ENCODE results near the gene WDR55.
"Not testable (repeated sequence)": the region's sequence is repeated elsewhere in the genome, so short reads cannot be mapped to it uniquely, and the experiment has no call there.

WDR55 gene, protein sequence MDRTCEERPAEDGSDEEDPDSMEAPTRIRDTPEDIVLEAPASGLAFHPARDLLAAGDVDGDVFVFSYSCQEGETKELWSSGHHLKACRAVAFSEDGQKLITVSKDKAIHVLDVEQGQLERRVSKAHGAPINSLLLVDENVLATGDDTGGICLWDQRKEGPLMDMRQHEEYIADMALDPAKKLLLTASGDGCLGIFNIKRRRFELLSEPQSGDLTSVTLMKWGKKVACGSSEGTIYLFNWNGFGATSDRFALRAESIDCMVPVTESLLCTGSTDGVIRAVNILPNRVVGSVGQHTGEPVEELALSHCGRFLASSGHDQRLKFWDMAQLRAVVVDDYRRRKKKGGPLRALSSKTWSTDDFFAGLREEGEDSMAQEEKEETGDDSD

DNA sequence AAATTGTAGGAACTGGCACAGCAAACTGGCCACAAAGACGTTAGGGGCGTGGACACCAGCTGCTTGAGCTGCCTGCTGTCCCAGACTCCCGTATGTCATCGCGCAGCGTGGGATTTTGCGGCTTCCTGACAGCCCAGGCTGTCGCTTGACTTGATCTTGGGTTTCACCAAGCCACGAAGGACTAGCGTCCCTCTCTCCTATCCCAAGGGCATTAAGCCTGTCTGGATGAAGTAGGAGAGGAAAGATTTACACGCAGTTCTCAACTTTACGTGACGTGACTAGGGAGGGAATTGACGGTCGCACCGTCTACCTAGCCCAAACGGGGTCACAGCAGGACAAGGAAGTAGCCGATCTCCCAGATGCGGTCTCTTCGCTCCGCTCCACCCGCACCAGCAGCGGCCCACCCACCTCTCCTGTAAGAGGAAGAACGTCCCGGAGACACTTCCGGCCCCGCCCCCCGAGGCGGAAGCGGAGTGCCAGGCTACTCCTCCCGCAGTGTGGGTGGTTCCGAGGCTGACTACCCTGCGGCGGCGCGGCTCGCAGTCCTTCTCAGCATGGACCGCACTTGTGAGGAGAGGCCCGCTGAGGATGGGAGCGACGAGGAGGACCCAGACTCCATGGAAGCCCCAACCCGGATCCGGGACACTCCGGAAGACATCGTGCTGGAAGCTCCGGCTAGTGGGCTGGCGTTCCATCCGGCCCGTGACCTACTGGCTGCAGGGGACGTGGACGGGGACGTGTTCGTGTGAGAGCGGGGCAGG is at the start of gene WDR55:
TSS of gene WDR55 (plus strand) at position 546 of the 761 bp plus-strand sequence. CDS start at position 555, 9 bp downstream.
- peak; percentile 25 to 75 for DNase-seq

DNA sequence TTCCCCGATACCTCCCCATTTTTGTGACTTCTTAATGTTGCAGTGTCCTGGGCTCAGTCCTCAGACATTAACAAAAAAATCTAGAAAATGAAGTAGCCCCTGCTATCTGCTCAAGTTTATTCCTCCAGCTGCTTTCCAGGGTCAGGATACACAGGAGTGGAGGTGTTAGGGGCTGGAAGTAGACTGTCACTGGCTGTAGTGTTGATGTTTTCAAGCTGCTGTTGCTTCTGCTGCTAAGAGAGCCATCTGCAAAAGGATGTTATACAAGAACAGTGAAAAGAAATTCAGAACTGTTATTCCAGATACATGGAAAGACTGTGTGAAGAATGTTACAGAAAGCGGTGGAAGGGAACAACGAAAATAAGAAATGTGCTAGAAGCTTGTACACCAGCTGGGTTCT is 42.4 kb upstream of the WDR55 start:
- DNase-seq, result no peak

DNA sequence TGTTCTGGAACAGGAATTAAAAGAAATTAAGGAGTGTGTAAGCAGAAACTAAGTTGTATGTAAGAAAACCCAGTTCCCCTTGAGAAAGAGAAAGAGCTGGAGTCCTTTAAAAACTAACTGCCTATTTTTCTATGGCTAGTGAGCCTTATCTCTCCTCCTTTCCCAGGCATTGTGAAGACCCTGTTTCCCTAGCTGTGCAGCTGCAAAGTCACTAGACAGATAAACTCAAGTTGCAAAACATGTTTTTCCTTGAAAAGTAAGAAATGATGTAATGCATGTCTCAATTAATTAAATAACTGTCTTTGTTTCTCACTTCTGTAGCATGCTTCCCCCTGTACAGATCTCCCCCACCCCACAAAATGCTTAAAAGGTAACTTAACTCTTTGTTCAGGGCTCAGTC is 41.6 kb upstream of the WDR55 start:
- DNase-seq, result not testable (repeated sequence)

DNA sequence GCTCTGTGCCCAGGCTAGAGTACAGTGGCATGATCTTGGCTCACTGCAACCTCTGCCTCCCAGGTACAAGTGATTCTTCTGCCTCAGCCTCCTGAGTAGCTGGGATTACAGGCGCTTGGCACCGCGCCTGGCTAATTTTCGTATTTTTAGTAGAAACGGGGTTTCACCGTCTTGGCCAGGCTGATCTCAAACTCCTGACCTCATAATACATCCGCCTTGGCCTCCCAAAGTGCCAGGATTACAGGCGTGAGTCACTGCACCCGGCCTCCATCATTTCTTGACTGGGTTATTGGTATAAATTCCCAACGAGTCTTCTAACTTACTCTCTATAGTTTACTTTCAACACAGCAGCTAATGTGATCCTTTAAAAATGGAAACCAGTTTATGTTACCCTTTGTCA is 39.8 kb upstream of the WDR55 start:
- not testable (repeated sequence) for DNase-seq

DNA sequence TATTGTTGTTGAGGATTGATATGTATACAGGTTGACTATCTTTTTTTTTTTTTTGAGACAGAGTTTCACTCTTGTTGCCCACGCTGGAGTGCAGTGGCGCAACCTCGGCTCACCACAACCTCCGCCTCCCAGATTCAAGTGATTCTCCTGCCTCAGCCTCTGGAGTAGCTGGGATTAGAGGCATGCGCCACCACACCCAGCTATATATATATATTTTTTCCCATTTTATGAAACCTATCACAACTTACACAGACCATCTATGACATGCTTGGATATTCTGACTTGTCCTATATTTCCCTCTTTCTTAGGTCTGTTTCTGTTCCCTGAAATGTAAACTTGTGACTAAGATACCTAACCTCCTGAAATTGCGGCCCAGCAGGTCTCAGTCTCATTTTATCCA is 36.7 kb upstream of the WDR55 start:
- DNase-seq, result no peak

DNA sequence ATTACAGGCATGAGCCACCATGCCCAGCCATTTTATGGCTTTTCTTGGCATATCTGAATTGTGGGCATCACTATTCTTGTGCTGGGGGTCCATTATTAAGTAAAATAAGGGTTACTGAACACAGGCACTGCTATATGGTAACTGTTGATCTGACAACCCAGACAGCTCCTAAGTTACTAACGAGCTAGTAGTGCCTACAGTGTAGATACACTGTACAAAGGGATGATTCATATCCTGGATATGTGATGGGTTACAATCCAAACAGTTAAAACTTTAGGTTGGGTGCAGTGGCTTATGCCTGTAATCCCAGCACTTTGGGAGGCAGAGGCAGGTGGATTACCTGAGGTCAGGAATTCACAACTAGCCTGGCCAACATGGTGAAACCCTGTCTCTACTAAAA is 36.0 kb upstream of the WDR55 start:
- no peak for DNase-seq

DNA sequence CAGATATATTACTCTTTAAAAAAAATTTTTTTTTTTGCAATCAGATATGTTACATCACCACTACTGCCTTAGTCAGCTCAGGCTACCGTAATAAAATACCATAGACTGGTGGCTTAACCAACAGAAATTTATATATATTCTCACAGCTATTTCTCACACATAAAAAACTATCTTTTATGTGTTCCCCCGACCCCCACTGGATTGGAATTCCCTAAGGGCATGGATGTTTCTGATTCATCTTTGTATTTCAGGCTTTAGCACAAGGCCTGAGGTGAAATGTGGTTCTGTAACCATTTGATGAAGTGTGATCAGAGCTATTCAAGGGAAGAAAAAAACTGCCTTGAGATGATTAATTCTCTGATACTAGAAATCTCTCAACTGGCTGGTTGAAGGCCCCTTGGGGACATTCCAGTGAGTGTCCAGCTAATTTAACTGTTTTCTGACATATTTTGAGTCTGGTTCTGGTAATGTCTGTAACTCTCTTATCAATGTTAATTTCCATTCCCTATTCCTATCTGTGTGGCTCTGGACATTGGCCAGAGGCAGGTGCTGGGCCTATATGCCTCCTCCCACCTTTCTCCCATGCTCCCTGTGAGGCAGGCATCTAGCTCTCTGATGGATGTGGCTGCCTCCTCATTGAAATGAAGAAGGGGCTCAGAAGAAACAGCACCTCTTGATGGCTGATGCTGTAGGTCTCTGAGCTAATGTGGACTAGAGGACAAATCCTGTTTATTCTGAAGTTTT is 34.2 kb upstream of the WDR55 start:
- no peak for DNase-seq

DNA sequence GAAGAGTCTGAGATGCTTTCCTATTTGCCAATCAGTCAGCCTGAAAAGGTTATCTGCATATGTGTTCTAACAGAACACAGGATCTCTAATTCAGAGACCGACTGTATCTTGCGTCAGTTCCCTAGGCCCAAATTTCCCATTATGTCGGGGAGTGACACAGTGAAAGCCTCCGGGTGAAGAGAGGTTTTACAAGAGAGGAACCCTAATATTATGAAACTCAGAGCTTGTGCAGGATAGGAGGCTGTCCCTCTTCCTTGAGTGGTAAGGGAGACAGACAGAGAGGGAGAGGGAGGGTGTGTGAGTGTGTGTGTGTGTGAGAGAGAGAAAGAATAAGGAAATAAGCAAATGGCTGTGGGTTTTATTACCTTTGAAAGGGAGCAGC is 33.7 kb upstream of the WDR55 start:
- no peak for DNase-seq

DNA sequence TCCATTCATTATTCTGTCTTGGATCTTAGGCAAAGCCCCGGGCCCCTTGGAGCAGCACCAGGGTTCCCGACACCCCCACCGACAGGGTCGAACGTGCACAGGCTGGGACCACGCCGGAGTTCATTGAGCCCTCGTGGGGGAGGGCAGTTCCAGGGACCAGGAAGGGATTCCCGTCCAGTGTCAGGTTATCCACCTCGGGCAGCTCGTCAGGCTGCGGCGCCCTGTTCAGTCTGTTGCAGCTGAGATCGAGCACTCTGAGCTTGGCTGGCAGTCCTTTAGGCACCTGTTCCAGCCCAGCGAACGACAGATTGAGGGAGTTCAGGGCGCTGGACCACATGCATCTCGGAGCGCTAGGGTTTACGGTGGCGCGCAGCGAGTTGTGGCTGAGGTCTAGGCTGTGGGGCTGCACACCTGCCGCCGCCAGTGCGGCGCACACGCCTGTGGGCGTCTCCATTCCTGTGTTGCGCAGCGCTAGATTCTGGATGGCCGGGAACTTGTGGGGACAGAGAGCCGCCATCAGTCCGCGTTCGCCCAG is 32.8 kb upstream of the WDR55 start:
- DNase-seq, result peak in 1 of 2 experiments; percentile 45

DNA sequence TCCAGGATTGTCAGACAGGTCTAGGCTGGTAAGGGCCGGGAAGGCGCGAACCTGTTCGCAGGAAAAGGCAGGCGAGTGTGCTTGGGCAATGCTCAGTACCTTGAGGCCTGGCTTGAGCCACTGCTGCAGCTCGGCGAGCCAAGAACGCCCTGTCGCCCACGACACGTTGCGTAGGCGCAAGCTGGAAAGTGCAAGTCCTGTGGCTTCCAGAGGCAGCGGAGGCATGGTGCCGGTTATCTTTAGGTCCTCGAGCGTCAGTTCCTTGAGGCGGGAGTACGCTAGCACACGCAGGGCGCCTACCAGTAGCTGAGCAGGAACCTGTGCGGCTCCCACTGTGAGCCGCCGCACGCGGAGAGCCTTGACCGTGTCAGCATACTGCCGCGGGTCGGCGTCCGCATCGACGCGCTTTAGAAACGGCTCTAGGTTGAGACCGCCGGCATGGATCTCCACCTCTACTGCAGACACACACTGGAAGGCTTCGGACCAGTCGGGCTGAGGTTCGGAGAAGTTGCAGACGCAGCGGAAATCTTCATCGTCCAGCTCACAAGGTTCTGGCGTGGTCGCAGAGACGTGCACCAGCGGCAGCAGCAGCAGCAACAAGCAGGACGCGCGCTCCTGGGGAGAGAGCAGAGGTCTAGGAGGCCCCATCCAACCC is 32.2 kb upstream of the WDR55 start:
- DNase-seq, result peak in 1 of 2 experiments; percentile 46

DNA sequence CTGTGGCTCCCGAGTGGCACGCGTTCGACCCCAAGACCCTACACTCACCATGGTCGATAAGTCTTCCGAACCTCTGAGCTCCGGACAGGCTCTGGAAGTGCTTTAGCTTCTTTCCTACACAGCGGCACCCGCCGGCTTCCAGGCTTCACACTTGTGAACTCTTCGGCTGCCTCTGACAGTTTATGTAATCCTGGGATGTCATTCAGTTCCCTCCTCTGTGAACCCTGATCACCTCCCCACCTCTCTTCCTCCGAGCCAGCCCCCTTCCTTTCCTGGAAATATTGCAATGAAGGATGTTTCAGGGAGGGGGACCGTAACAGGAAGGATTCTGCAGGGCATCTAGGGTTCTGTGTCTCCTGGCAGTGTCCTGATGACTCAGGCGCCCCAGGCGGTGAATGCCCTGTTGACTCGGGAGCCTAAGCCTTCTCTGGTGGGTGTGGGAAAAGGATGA is 31.7 kb upstream of the WDR55 start, which contains the start of gene CD14:
TSS of gene CD14 (minus strand) at position 155 of the 451 bp plus-strand sequence. CDS start at position 51, 104 bp downstream.
- DNase-seq, result no peak

DNA sequence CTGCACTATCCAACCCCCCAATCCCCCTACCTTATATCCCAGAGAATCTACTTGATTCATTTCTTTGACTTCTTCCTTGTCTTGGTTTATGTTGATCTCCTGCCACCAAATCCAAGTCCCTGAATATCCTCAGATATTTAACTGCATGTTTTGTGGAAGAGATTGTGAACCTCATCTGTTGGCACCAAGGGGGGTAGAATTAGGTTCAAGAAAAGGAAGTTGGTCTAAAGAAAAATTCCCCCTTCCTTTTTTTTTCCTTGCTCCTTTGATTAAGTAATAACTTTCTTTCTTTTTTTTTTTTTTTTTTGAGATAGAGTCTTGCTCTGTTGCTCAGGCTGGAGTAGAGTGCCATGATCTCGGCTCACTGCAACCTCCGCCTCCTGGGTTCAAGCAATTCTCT is 31.2 kb upstream of the WDR55 start:
- no peak for DNase-seq

DNA sequence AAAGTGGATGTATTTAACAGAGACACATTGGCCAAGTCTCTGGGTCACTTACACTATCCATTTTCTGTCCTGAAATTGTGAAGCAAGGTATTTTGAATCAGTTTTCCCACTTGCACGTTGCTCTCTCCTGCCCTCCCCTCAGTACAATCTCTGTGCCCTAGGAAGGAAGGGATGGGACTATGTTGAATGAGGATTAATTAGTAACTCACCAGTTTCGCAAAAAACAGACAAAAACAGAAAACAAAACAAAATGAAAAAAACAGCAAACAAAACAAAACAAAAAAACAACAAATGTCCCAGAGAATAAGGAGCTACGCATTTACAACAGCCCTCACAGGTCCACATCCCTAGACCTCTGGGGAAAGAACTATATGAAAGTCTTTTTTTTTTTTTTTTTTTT is 30.6 kb upstream of the WDR55 start:
- DNase-seq, result no peak

DNA sequence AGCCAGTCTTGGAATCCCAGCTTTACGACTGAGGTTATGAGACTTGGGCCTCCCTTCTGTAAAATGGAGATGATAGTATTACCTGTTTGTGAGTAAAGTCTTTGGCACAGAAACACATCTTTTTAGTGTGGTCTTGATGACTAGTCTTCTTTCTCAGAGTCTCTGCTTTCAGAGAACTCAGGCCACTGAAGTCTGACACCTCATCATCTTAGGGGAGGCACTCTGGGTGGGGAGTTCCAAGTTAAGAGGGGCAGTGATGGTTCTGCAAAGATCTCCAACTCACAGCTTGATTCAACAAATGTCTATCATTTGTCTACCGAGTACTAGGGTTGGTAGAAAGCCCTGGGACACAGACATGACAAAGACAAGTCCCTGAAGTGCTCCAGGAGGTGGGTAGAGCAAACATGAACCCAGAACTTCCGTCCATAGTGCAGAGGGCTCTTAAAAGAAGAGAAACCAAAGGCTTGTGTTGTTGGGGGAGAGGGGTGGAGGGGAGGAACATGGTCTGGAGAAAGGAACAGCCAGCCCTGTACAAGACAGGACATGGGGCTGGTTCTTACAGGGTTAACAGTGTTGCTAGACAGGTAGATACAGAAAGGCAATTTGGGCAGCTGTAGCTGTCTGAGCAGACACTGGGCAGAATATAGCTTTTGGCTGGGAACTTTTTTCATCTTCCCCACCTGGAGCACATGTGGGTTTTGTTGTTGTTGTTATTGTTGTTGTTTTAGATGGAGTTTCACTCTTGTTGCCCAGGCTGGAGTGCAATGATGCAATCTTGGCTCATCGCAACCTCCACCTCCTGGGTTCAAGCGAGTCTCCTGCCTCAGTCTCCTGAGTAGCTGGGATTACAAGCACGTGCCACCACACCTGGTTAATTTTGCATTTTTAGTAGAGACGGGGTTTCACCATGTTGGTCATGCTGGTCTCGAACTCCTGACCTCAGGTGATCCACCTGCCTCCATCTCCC is 29.1 kb upstream of the WDR55 start:
- DNase-seq, result no peak

DNA sequence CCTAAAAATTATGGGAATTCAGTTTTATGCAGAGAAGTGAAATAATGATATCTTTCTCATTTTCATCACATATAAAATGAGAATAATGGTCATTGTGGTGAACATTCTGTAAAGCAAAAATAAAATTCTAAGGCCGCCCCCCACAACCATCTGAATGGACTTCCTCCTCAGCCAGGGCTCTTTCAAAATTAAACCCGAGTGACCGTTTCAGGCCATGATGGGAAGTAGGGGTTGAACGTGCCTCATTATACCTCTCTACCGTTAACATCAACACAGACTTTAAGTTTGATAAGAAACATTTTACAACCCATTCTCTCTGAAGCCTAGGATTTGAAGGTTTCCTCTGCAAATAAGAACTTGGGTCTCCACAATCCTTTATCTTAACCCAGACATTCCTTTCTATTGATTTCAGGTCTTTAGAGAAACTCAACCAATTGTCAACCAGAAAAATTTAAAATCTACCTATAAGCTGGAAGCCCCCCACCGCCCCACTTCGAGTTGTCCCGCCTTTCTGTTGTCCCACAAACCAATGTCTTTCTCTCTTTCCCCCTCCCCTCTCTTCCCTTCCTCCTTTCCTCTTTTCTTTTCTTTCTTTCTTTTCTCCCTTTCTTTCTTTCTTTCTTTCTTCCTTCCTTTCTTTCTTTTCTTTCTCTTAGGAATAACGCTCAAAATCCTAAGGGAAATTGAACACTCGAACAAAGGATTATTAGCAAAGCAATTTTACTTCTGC is 27.2 kb upstream of the WDR55 start:
- DNase-seq, result no peak

DNA sequence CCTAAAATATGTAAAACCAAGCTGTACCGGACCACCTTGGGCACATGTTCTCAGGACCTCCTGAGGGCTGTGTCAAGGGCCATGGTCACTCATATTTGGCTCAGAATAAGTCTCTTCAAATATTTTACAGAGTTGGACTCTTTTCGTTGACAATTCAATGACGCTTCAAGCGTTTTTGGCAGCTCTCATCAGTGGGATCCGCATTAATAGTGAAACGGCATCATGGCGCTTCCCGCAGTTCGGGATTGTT is 25.9 kb upstream of the WDR55 start:
- DNase-seq, result not testable (repeated sequence)

DNA sequence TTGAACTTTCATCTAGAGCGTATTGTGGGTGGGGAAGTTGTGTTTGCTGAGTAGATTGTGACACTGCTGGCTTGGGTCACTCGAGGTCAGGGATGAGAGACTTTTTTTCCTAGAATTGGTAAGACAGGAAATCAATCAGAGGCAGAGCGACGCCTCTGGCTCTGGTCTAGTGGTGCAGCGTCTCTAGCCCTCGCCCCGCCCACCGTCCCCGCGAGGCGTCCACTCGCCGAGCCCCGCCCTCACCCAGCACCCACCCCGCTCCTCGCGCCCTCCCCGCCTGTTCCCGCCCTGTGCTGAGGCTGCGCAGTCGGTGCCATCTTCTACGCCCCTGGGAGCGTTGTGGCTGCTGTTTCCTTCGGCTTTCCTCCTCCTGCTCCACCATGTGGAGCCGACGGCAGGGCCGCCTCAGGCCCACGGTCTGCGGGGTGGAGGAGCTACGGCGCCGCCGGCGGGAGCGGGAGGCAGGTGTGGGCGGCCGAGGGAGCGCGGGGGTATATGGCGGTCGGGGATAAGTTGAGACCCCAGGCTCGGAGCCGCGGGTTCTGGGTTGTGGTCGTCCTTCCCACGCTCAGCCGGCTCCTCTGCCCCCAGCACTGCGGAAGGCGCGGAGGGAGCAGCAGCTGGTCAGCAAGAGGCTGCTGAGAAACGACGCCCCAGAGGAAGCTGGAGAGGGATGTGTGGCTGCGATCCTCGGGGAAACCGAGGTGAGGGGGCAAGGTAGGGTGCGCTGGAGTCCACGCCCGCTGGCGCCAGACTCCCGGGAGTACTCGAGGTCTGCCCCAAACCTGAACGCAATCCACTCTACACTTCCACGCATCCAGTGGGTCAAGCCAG is 25.3 kb upstream of the WDR55 start, which contains the start of gene TMCO6:
TSS of gene TMCO6 (plus strand) at position 304 of the 834 bp plus-strand sequence. CDS start at position 381, 77 bp downstream.
- DNase-seq, result peak; percentile 40 to 83

DNA sequence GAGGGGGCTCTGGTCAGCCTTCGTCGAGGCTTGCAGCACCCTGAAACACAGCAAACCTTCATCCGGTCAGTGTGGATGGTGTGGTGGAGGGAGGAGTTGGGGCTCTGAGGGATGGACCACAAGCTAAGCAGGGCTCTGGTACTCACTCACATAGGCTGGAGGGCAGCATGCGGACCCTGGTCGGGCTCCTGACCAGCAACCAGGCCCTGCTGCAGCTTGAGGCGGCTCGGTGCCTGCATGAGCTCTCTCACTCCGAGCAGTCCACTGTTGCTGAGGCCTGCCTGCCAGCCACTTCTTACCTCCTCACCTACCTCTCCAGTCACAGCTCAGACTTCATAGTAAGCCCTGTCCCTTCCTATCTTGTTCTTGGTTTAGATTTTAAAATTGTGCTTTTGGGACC is 23.0 kb upstream of the WDR55 start:
- DNase-seq, result no peak

DNA sequence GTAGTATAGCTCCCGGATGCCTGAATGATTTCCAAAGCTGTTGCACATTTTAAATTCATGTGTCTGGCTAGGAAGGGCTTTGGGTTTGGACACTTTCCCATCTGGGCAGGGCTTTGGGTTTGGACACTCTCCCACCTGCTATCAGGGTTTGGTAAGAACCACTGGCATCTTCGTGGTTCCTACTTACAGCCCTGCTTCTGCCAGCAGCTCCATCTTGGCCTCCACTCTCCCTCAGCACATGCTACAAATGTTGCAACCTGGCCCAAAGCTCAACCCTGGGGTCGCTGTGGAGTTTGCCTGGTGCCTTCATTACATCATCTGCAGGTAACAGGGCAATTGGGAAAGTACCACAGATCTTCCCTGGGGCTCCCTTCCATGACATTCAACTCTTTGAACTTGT is 22.0 kb upstream of the WDR55 start:
- DNase-seq, result no peak

DNA sequence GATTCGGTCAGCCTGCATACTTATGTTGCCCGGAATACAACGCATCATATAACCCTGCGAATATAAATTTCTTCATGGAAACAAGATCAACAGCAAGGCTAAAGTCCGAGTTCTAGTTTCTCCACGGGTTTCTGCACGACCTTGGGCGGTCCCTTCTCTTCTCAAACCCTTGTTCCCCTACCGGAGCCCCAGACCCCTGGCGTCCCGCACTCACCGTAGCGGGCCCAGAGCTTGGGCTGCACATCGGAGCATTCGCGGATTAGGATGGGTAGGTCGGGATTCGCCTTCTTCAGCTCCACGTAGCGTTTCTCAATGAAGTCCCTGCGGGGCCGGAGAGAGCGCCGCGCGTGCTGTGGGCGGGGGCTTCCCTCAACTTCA is 17.7 kb upstream of the WDR55 start:
- DNase-seq, result no peak
